MM.1S (cell line): Measurements from ENCODE around the gene JAK2.

Source experiments
- DNase-seq: peaks from one replicate; pipeline ENCODE4 v3.0.0-alpha.2; 2015
- H2AFZ ChIP-seq: fragments of 300-600 bp; sonication (generic); 2 replicates; pipeline ENCODE4 v1.6.0; 2016; ENCODE audit warnings: antibody characterized with exemption, low read length
- H3F3A ChIP-seq: fragments of 300-600 bp; sonication (generic); 2 replicates; pipeline ENCODE4 v1.6.1; 2016; ENCODE audit warnings: mild to moderate bottlenecking, antibody characterized with exemption, low read length, moderate library complexity, mixed read lengths; ENCODE audit not compliant: insufficient read depth
- H3K27ac ChIP-seq: fragments of 300-600 bp; sonication (generic); 2 replicates; pipeline ENCODE4 v1.5.1; 2016; ENCODE audit warnings: mild to moderate bottlenecking, low read length
- H3K27me3 ChIP-seq: fragments of 300-600 bp; sonication (generic); replicated peaks from 2 replicates; pipeline ENCODE4 v1.6.0; 2016; ENCODE audit warnings: low read length; ENCODE audit not compliant: insufficient read depth
- H3K36me3 ChIP-seq: fragments of 300-600 bp; sonication (generic); replicated peaks from 2 replicates; pipeline ENCODE4 v1.6.1; 2016; ENCODE audit warnings: mild to moderate bottlenecking, low read length, mixed read lengths; ENCODE audit not compliant: insufficient read depth
- H3K4me1 ChIP-seq: fragments of 300-600 bp; sonication (generic); 2 replicates; pipeline ENCODE4 v1.6.1; 2016; ENCODE audit warnings: low read length, mixed read lengths
- H3K4me2 ChIP-seq: fragments of 300-600 bp; sonication (generic); 2 replicates; pipeline ENCODE4 v1.6.0; 2016; ENCODE audit warnings: low read depth, low read length
- H3K4me3 ChIP-seq: fragments of 300-600 bp; sonication (generic); 2 replicates; pipeline ENCODE4 v1.5.1; 2016; ENCODE audit warnings: low read length, mixed read lengths
- H3K79me2 ChIP-seq: fragments of 300-600 bp; sonication (generic); 2 replicates; pipeline ENCODE4 v1.6.1; 2016; ENCODE audit warnings: mixed run types, low read length, mixed read lengths
- H3K9ac ChIP-seq: fragments of 300-600 bp; sonication (generic); 2 replicates; pipeline ENCODE4 v1.6.1; 2016; ENCODE audit warnings: low read length, mixed read lengths
- H3K9me2 ChIP-seq: fragments of 300-600 bp; sonication (generic); replicated peaks from 2 replicates; pipeline ENCODE4 v1.6.1; 2016; ENCODE audit warnings: mild to moderate bottlenecking, low read length, mixed read lengths; ENCODE audit not compliant: insufficient read depth
- H3K9me3 ChIP-seq: fragments of 300-600 bp; sonication (generic); replicated peaks from 2 replicates; pipeline ENCODE4 v1.6.1; 2016; ENCODE audit warnings: mild to moderate bottlenecking, low read length, mixed read lengths; ENCODE audit not compliant: insufficient read depth
- H4K20me1 ChIP-seq: fragments of 300-600 bp; sonication (generic); 2 replicates; pipeline ENCODE4 v1.6.1; 2016; ENCODE audit warnings: mild to moderate bottlenecking, low read length, moderate library complexity, mixed read lengths; ENCODE audit not compliant: insufficient read depth
- EZH2 ChIP-seq: fragments of 300-600 bp; sonication (generic); optimal IDR thresholded peaks from 2 replicates; pipeline ENCODE3; 2017; ENCODE audit warnings: low read depth, mild to moderate bottlenecking, antibody characterized with exemption, low read length, mixed read lengths
- EZH2phosphoT487 ChIP-seq: fragments of 300-600 bp; sonication (generic); IDR thresholded peaks from 2 replicates; pipeline ENCODE4 v1.6.1; 2018; ENCODE audit warnings: antibody characterized with exemption, low read length
- TF ChIP-seq, protein P1 (sequence below): fragments of 300-600 bp; sonication (generic); IDR thresholded peaks from 2 replicates; pipeline ENCODE4 v1.5.1; 2016; ENCODE audit warnings: antibody characterized with exemption, low read length, mixed read lengths

Gene JAK2

DNA sequence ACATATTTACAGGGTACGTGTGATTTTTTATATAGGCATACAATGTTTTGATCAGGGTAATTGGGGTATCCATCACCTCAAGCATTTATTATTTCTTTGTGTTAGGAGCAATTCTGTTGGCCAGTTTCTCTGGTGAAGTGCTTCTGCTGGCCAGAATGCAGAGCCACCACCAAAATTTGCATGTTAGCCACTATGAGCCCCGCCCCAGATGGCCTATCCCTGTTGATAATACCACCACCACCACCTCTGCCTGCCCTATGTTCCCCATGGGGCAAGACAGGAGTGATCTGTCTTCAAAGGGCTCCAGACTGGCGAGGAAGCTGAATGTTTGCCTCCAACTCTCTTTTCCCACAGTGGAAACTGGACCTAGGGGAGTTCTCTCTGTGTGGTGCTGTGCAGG, 26.0 kb upstream of the JAK2 start:
- no peak for DNase-seq

DNA sequence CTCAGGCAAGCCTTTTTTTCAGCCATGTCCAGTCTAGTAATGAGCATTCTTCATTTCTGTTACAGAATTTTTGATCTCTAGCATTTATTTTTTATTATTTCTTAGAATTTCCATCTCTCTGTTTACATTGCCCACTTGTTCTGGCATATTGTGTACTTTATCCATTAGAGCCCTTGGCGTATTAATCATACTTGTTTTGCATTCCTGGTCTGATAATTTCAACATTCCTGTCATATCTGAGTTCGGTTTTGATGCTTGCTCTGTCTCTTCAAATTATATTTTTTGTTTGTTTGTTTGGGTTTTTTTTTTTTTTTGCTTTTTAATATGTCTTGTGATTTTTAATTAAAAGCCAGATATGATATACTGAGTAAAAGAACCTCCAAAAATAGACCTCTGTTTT, 23.0 kb upstream of the JAK2 start:
- Histone ChIP-seq H2AFZ (no peak overlapping the region), H3F3A (no peaks in the 10 kb centered on the region), H3K9me2 (no peaks in the 10 kb centered on the region), H3K36me3 (no peaks in the 10 kb centered on the region), H3K27ac (no peak overlapping the region), H3K4me2 (no peak overlapping the region), H4K20me1 (no peaks in the 10 kb centered on the region), H3K4me1 (no peaks in the 10 kb centered on the region), H3K9me3 (no peaks in the 10 kb centered on the region), H3K27me3 (no peaks in the 10 kb centered on the region), H3K9ac (no peak overlapping the region), H3K79me2 (no peaks in the 10 kb centered on the region), H3K4me3 (no peak overlapping the region)
- DNase-seq, result no peak
- TF ChIP-seq EZH2 (no peak), EZH2phosphoT487 (no peak)
- TF ChIP-seq, protein P1, sequence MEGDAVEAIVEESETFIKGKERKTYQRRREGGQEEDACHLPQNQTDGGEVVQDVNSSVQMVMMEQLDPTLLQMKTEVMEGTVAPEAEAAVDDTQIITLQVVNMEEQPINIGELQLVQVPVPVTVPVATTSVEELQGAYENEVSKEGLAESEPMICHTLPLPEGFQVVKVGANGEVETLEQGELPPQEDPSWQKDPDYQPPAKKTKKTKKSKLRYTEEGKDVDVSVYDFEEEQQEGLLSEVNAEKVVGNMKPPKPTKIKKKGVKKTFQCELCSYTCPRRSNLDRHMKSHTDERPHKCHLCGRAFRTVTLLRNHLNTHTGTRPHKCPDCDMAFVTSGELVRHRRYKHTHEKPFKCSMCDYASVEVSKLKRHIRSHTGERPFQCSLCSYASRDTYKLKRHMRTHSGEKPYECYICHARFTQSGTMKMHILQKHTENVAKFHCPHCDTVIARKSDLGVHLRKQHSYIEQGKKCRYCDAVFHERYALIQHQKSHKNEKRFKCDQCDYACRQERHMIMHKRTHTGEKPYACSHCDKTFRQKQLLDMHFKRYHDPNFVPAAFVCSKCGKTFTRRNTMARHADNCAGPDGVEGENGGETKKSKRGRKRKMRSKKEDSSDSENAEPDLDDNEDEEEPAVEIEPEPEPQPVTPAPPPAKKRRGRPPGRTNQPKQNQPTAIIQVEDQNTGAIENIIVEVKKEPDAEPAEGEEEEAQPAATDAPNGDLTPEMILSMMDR, result no peak

More for the DNA sequence above, 26.0 kb upstream of the JAK2 start:
- no peaks in the 10 kb centered on the region for H3F3A ChIP-seq
- H2AFZ ChIP-seq, result no peak overlapping the region
- H3K9me3 ChIP-seq, result no peaks in the 10 kb centered on the region
- H4K20me1 ChIP-seq, result no peaks in the 10 kb centered on the region
- H3K4me3 ChIP-seq, result no peak overlapping the region
- H3K4me2 ChIP-seq, result no peak overlapping the region
- H3K9me2 ChIP-seq, result no peaks in the 10 kb centered on the region
- no peaks in the 10 kb centered on the region for H3K79me2 ChIP-seq
- no peaks in the 10 kb centered on the region for H3K36me3 ChIP-seq
- no peak for TF ChIP-seq EZH2phosphoT487
- TF ChIP-seq EZH2, result no peak
- TF ChIP-seq, protein P1, result no peak
- no peaks in the 10 kb centered on the region for H3K4me1 ChIP-seq
- no peak overlapping the region for H3K9ac ChIP-seq
- H3K27ac ChIP-seq, result no peak overlapping the region
- H3K27me3 ChIP-seq, result no peaks in the 10 kb centered on the region

DNA sequence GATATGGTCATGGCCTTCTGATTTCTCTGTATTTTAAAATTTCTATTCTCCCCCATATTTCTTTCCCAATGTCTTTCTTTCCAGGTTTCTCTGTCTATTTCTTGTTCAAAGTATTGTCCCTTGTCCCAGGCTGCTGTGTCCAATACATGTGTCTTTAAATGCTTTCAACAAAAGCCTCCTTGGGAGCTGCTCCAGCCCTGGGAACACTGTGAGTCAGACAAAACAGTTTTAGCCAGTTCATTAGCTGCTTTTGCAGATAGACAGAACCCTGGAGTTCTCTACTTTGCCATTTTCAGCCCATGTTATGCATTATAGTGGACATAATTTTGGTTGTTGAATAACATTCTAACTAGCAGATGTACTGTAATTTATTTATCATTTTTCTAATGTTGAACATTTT, 20.5 kb upstream of the JAK2 start:
- TF ChIP-seq, protein P1, result no peak
- no peak for TF ChIP-seq EZH2
- no peak for TF ChIP-seq EZH2phosphoT487
- Histone ChIP-seq H3K4me3 (no peak overlapping the region), H4K20me1 (no peaks in the 10 kb centered on the region)

More for the DNA sequence above, 20.5 kb upstream of the JAK2 start:
- Histone ChIP-seq H3K79me2 (no peaks in the 10 kb centered on the region), H2AFZ (no peak overlapping the region), H3K36me3 (no peaks in the 10 kb centered on the region), H3F3A (no peaks in the 10 kb centered on the region), H3K27me3 (no peaks in the 10 kb centered on the region), H3K9ac (no peak overlapping the region), H3K9me3 (no peaks in the 10 kb centered on the region), H3K9me2 (no peaks in the 10 kb centered on the region), H3K4me1 (no peaks in the 10 kb centered on the region), H3K27ac (no peak overlapping the region), H3K4me2 (no peak overlapping the region)
- DNase-seq, result no peak
